ENCODE data around the gene ANKRD42. TPM values are rescaled to one million over a fixed set of nuclear protein-coding genes. Genes with fewer than 3 reads are reported as not detected.

The ANKRD42 gene
- total RNA-seq, 1 donor from 2014 or later: 25.8 TPM

DNA sequence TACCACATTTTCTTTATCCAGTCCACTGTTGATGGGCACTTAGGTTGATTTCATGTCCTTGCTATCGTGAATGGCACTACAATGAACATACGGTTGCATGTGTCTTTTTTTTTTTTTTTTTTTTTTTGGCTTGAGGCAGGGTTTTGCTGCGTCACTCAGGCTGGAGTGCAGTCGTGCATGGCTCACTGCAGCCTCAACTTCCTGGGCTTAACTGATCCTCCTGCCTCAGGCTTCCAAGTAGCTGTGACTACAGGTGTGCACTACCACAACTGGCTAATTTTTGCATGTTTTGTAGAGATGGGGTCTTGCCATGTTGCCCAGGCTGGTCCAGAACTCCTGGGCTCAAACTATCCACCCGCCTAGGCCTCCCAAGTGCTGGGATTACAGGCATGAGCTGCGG is 94.1 kb downstream of the ANKRD42 start:
- DNase-seq (ENCODE audit: low spot score): no peak

DNA sequence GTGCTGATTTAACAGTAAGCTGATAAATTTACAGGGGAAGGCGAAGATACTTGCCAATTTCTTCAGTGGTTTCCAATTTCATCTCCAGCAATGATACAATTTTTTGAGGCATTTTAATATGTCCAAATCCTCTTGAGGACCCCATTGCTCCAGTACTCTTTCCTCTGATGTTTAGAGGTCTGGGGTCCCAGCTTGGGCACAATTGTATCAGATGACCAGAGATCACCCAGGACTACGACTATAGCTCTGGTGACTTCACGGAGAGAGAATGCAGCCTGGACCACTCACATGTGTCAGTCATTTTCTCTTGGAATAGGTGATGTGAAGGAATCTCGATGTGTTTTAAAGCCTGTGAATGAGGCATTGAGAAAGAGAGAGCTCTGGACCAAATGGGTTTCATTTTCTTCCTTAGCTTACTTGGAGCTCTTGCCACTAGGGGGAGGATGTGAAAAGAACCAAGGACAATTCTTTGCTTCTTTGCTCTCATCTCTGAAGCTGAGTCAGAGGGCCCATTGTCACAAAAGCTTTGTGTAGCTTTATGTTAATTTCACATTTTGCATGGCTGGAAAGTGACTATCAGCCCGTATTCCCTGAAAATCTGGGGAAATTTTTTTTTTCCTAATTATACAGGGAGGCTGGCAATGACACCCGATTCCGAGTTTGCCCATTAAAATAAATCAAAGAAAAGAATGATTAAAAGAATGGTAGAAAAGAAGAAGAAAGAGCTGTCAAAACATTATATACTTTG is 99.4 kb downstream of the ANKRD42 start:
- peak; percentile 76 for DNase-seq (ENCODE audit: low spot score)

DNA sequence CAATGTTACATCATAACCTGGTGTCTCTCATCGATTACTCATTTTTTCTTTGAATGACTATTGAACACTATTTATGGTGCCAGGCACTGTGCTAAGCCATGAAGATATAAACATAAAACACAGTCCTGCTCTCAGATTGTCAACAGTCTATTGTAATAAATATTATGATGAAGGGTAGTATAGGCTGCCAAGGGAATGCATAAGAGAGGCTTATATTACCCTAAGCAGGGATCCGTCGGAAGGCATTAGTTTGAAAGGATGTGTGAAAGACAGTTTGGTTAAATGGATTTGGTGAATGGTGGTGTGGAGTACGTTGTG is 99.9 kb downstream of the ANKRD42 start:
- DNase-seq (ENCODE audit: low spot score): no peak

DNA sequence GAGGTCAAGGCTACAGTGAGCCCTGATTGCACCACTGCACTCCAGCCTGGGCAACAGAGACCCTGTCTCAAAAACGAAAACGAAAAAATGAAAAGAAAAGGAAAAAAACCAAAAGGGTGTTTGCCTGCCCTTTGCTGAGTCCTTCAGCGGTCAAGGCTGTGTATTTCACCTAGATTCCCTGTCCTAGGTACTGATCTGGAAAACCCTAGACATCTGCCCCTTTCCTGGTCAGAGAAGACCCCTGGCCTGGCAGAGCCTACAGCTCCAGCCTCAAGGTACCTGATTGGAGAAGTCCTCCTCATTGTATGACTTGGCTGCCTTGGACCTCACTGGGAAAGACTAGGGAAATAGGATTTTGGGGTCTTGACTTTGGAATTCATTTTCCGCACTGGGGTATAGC is 100.7 kb downstream of the ANKRD42 start:
- DNase-seq (ENCODE audit: low spot score): no peak

Other genes starting within 250 kb of the ANKRD42 start
- gene RAB30, start 121.8 kb upstream of the ANKRD42 start, total RNA-seq (ENCODE audit: insufficient read depth, low replicate concordance): 12.3 TPM
- gene PCF11, start 36.6 kb upstream of the ANKRD42 start, total RNA-seq (ENCODE audit: insufficient read depth, low replicate concordance): 58.7 TPM
- 47.7 TPM for gene CCDC90B, start 92.7 kb downstream of the ANKRD42 start, total RNA-seq (ENCODE audit: insufficient read depth, low replicate concordance)

All from umbilical cord (tissue), 2 donors.